Ectodermal cell (in vitro differentiated cells): Measurements from ENCODE around the gene TARBP1.
"Not testable (repeated sequence)": the region's sequence is repeated elsewhere in the genome, so short reads cannot be mapped to it uniquely, and the experiment has no call there.

Experiments used
- H3K27ac ChIP-seq: 2 replicates; pipeline ENCODE4 v1.7.0; 2013; ENCODE audit warnings: mild to moderate bottlenecking, low read depth, low read length; ENCODE audit not compliant: insufficient read depth, poor library complexity, severe bottlenecking
- H3K27me3 ChIP-seq: 2 replicates; pipeline ENCODE4 v1.7.0; 2013; ENCODE audit warnings: mild to moderate bottlenecking, low read length; ENCODE audit not compliant: insufficient read depth, control insufficient read depth, poor library complexity, severe bottlenecking
- H3K36me3 ChIP-seq: one replicate; pipeline ENCODE4 v1.7.0; 2013; ENCODE audit warnings: low read length; ENCODE audit not compliant: control insufficient read depth, insufficient read depth
- H3K4me1 ChIP-seq: one replicate; pipeline ENCODE4 v1.7.0; 2013; ENCODE audit warnings: low read length; ENCODE audit not compliant: control insufficient read depth, insufficient read depth
- H3K4me3 ChIP-seq: 2 replicates; pipeline ENCODE4 v1.7.0; 2013; ENCODE audit warnings: low read depth, low read length, control low read depth; ENCODE audit not compliant: insufficient read depth
- H3K9me3 ChIP-seq: 2 replicates; pipeline ENCODE4 v1.7.0; 2013; ENCODE audit warnings: mild to moderate bottlenecking, low read length, moderate library complexity; ENCODE audit not compliant: control insufficient read depth
- WGBS, 2 experiments: methylation state at CpG; one replicate each; pipeline ENCODE4 v1.1.7; 2013; ENCODE audit warnings: missing lambda C conversion rate in 2 of 2; 5-methylcytosine and 5-hydroxymethylcytosine counted together

The TARBP1 gene

DNA sequence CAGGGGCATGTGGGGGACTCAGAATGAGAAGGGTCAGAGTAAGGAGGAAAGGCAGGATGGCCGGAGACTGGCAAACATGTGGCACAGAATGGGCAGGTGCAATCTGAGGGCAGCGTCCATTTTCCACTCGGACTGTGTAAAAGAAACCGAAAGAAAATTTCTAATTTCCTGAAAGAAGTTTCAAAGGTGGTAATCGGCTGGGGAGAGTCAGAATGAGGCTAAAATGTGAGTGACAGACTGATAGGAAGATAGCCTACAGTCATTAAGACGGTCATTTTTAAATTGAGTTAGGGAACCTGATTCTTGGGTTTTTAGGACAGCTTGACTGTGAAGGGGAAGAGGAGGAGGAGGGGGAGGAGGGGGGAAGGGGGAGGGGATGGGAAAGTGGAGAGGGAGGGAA lies 82.1 kb downstream of the TARBP1 start:
- 95 to 96% methylated on average over 6 of the region's 6 CpGs for WGBS, 2 experiments
- Histone ChIP-seq H3K27me3 (no peaks in the 10 kb centered on the region), H3K4me3 (no peak overlapping the region), H3K36me3 (no peaks in the 10 kb centered on the region), H3K9me3 (no peaks in the 10 kb centered on the region), H3K27ac (no peak overlapping the region), H3K4me1 (no peaks in the 10 kb centered on the region)

DNA sequence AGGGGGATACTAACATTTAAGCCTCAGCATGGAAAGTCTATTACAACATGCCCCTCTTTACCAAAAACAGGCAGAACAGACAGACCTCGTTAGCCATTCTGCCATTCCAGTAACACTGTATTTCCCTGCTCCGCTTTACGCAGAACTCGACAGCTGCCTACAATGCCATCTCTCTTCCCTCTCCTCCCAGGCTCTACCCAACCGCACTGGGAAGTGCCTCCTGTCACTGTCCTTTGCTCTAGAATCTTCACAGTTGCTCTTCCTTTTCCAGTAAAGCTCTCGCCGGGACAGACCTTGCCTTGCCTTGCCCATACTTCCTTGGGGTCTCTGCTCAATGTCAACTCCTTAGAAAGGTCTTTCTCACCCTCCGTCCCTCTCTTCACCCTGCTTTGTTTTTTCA lies 82.9 kb downstream of the TARBP1 start:
- Histone ChIP-seq H3K27me3 (no peaks in the 10 kb centered on the region), H3K9me3 (no peaks in the 10 kb centered on the region), H3K4me1 (no peaks in the 10 kb centered on the region), H3K27ac (no peak overlapping the region), H3K4me3 (no peak overlapping the region), H3K36me3 (peaks cover 6% of the 10 kb centered on the region)
- WGBS, 2 experiments = 95 to 96% methylated on average over 8 of the region's 8 CpGs

DNA sequence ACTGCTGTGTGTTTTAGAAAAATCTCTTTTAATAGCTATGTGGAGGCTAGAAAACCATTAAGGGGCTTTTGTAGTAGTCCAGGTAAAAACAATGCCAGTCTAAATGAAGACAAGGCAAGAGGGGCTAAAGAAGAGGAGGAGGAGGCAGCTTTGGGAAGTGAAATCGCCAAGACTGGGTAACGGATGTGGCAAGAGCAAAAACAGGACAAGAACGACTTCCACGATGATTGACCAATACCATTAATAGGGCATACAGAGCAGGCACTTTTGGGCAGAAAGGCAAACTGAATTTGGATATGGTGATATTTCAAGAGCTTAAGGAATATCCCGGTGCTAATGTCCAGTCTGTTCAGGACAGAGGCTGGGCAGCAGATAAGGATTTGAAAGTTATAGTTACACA lies 83.7 kb downstream of the TARBP1 start:
- H3K4me1 ChIP-seq = no peaks in the 10 kb centered on the region
- H3K9me3 ChIP-seq = no peaks in the 10 kb centered on the region
- 96 to 97% methylated on average over 5 of the region's 5 CpGs for whole genome bisulfite sequencing, 2 experiments
- H3K4me3 ChIP-seq = no peak overlapping the region
- no peaks in the 10 kb centered on the region for H3K27me3 ChIP-seq
- H3K36me3 ChIP-seq = peaks cover 10% of the 10 kb centered on the region
- H3K27ac ChIP-seq = no peak overlapping the region

DNA sequence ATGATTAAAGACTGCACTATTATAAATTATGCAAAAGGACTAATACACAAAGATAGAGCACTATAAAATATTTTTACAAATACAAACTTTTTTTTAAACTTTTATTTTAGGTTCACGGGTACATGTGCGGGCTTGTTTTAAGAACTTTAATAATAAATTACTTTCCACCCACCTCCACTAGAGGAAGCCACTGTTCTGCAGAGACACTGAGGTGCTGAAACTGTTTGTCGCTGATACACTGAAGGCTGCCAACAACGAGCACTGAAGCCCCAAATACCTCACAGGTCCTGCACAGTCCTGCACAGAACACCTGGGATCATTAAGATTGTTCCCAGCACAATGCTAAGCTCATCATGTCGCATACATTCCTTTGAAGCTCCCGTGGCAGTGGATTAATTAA lies 85.8 kb downstream of the TARBP1 start:
- no peak overlapping the region for H3K27ac ChIP-seq
- no peaks in the 10 kb centered on the region for H3K9me3 ChIP-seq
- no peaks in the 10 kb centered on the region for H3K27me3 ChIP-seq
- peaks cover 10% of the 10 kb centered on the region for H3K36me3 ChIP-seq
- WGBS, 2 experiments = 96 to 97% methylated on average over 6 of the region's 6 CpGs
- no peaks in the 10 kb centered on the region for H3K4me1 ChIP-seq
- H3K4me3 ChIP-seq = no peak overlapping the region

DNA sequence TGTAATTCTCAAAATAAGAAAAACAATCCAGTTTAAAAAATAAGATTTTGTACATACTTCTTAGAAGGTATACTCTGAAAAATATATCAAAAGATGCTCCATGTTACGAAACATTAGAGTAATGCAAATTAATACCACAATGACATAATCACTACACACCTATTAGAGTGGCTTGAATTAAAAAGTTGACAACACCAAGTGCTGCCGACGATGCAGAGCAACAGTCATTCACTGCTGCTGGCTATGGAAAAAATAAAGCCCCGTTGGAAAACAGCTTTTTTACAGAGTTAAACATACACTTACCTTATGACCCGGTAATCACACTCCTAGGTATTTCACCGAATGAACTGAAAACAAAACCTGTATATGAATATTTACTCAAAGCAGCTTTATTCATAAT lies 90.9 kb downstream of the TARBP1 start:
- H3K27me3 ChIP-seq = no peaks in the 10 kb centered on the region
- peaks cover 10% of the 10 kb centered on the region for H3K36me3 ChIP-seq
- no peak overlapping the region for H3K4me3 ChIP-seq
- no peaks in the 10 kb centered on the region for H3K4me1 ChIP-seq
- H3K27ac ChIP-seq = no peak overlapping the region
- WGBS, 2 experiments = 79 to 91% methylated on average over 6 of the region's 6 CpGs
- H3K9me3 ChIP-seq = no peaks in the 10 kb centered on the region

DNA sequence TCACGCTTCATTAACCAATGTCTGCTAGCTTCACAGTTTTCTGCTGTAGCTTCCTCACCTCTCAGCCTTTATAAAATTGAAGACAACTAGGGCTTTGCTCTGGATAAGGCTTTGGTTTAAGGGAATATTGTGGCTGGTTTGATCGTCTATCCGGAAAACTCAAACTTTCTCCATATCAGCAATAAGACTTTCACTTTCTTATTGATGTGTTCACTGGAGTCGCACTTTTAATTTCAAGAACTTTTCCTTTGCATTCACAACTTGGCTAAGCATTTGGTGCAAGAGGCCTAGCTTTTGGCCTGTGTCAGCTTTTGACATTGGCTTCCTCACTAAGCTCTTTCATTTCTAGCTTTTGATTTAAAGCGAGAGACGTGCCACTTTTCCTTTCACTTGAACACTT lies 92.9 kb downstream of the TARBP1 start:
- Histone ChIP-seq H3K9me3 (no peaks in the 10 kb centered on the region), H3K36me3 (peaks cover 4% of the 10 kb centered on the region), H3K27me3 (no peaks in the 10 kb centered on the region), H3K4me1 (no peaks in the 10 kb centered on the region), H3K27ac (no peak overlapping the region), H3K4me3 (no peak overlapping the region)
- WGBS, 2 experiments = 93 to 95% methylated on average over 6 of the region's 6 CpGs

DNA sequence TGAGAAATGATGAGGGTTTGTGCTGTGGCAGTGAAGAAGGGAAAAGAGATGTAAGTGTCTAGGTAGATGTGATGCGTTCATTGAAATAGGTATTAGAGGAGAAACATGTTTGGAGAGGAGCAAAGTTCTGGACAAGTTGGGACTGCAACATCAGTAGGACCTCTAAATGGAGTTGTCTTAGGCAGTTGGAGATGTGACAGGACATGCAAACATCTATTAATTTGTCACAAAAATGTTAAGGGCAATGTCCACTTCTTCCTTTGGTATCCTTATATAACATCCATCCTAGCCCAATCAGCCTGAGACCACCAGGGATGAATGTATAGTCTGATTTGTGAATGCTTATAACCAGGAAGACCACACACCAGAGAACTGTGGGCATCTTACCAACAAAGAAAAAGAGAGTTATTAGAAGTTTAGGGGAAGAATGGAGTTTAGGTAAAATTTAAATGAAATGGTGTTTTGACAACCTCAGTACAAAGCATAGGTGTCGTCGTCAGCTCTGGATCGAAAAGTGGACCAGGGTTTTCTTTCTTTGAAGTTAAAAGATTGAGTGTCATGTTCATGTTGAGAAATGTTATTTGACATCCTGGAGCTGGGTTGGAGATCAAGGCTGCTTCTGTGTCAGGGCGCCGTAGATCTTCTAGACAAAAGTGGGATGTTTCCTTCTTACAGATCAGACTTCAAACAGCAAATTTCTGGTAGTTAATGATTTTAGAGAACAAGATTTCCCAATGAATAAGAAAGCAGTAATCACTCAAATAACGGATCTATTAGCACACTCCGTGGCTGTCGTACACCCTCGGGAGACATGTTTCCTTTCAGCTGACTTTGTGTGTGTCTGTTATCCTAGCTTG lies 97.1 kb downstream of the TARBP1 start:
- no peaks in the 10 kb centered on the region for H3K4me1 ChIP-seq
- no peaks in the 10 kb centered on the region for H3K9me3 ChIP-seq
- 95 to 96% methylated on average over 10 of the region's 10 CpGs for WGBS, 2 experiments
- H3K36me3 ChIP-seq = peaks cover 5% of the 10 kb centered on the region
- H3K4me3 ChIP-seq = no peak overlapping the region
- H3K27me3 ChIP-seq = no peaks in the 10 kb centered on the region
- H3K27ac ChIP-seq = no peak overlapping the region

DNA sequence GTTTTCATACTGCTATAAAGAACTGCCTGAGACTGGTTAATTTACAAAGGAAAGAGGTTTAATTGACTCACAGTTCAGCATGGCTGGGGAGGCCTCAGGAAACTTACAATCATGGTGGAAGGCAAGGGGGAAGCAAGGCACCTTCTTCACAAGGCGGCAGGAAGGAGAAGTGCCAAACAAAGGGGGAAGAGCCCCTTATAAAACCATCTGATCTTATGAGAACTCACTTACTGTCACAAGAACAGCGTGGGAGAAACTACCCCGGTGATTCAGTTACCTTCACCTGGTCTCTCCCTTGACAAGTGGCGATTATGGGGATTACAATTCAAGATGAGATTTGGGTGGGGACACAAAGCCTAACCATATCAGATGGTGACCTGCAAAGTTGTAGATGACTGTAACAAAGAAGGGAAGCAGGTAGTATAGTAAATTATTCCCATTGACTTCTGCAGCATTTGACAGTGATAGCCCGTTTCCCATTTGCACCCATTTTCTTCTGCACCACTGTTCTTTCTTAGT lies 99.3 kb downstream of the TARBP1 start:
- not testable (repeated sequence) for H3K27me3 ChIP-seq, H3K4me3 ChIP-seq, H3K27ac ChIP-seq, H3K4me1 ChIP-seq, H3K9me3 ChIP-seq
- peaks cover 20% of the 10 kb centered on the region for H3K36me3 ChIP-seq
- WGBS, 2 experiments = 94 to 96% methylated on average over 5 of the region's 5 CpGs

DNA sequence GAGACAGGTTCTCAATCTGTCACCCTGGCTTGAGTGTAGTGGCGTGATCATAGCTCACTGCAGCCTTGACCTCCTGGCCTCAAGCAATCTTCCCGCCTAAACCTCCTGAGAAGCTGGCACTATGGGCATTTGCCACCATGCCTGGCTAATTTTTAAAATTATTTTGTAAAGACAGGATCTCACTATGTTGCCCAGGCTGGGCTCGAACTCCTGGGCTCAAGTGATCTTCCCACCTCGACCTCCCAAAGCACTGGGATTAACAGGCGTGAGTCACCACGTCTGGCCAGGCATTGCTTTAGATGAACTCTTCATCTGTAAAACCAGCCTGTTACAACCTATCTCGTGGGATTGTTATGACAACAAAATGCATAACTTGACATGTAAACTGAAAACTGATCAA lies 103.3 kb downstream of the TARBP1 start:
- Histone ChIP-seq H3K27ac (no peak overlapping the region), H3K4me1 (no peaks in the 10 kb centered on the region), H3K9me3 (no peaks in the 10 kb centered on the region), H3K27me3 (no peaks in the 10 kb centered on the region), H3K36me3 (peaks cover 20% of the 10 kb centered on the region), H3K4me3 (no peak overlapping the region)
- WGBS, 2 experiments = 93 to 94% methylated on average over 7 of the region's 7 CpGs

DNA sequence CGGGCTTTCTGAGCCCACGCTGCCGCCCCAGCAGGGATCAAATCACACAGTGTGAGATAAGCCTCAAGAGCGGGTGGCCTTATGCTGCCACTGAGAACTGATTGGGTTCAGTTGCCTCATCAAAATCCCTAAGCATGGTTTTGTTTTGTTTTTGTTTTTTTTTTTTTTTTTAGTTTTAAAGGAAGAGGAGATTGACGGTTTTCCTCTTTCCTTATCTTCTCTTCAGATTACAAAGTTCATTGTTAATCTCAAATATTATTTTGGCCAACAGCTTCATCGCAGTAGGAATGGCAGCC lies 105.1 kb downstream of the TARBP1 start:
- H3K4me3 ChIP-seq = peak overlapping the region; percentile 97
- H3K27ac ChIP-seq = no peak overlapping the region
- H3K36me3 ChIP-seq = peaks cover 20% of the 10 kb centered on the region
- H3K27me3 ChIP-seq = no peaks in the 10 kb centered on the region
- H3K9me3 ChIP-seq = no peaks in the 10 kb centered on the region
- WGBS, 2 experiments = 10 to 11% methylated on average over 5 to 6 of the region's 6 CpGs
- no peaks in the 10 kb centered on the region for H3K4me1 ChIP-seq
